ENCODE results near the gene ENTPD6. TPM values are rescaled to one million over a fixed set of nuclear protein-coding genes. Genes with fewer than 3 reads are reported as not detected.
"Not testable (repeated sequence)": the region's sequence is repeated elsewhere in the genome, so short reads cannot be mapped to it uniquely, and the experiment has no call there.

ENTPD6 gene
- total and polyA plus RNA-seq, 2 donors (not counting 1 experiment from before 2014, with no cell fraction given): 64.4 to 79.8 TPM

- CTCF ChIA-PET: no interaction called here
- POLR2A ChIA-PET: no interaction called here
- no peak overlapping the region for H3K9ac ChIP-seq (ENCODE audit: low read length)
Observed at GRCh38 chr20:25239387-25240370, 44.2 kb downstream of the ENTPD6 start.

GRCh38 chr20:25240851-25241658, 45.5 kb downstream of the ENTPD6 start:
- H3K9me3 Mint-ChIP-seq (ENCODE audit: insufficient read depth); H3K9me3 ChIP-seq (ENCODE audit: control extremely low read depth in 1 of 3, control insufficient read depth in 2 of 3, insufficient read depth in 1 of 3, low read length in 2 of 3); H3K27ac ChIP-seq (ENCODE audit: low read length in 2 of 2); H3K9ac ChIP-seq (ENCODE audit: low read length); POLR2A ChIA-PET; H2AFZ ChIP-seq (ENCODE audit: insufficient read depth, low read depth, low read length, poor library complexity, severe bottlenecking); H3K79me2 ChIP-seq (ENCODE audit: control insufficient read depth, insufficient read depth, low read length); H3K4me1 ChIP-seq (ENCODE audit: control insufficient read depth in 2 of 2, insufficient read depth in 2 of 2, low read length in 2 of 2); H3K27ac Mint-ChIP-seq; ATAC-seq (ENCODE audit: low read depth); H4K20me1 ChIP-seq (ENCODE audit: control insufficient read depth, insufficient read depth, low read length, poor library complexity, severe bottlenecking); H3K4me3 Mint-ChIP-seq; H3K4me2 ChIP-seq (replicated peaks; ENCODE audit: low read depth, low read length, poor library complexity, severe bottlenecking); intact Hi-C loops (cut with micrococcal nuclease); H3K4me1 Mint-ChIP-seq; H3K36me3 ChIP-seq (replicated peaks in 1 of 2; ENCODE audit: control extremely low read depth in 1 of 2, control insufficient read depth in 1 of 2, extremely low read depth in 1 of 2, insufficient read depth in 2 of 2, low read length in 1 of 2); H3K4me3 ChIP-seq (ENCODE audit: control extremely low read depth in 1 of 5, extremely low read depth in 1 of 5, insufficient read depth in 1 of 5, low read depth in 2 of 5, low read length in 4 of 5); CTCF ChIA-PET; DNase-seq: not testable (repeated sequence)
- peaks cover 36% of the 10 kb centered on the region for H3K27me3 Mint-ChIP-seq
- 29% methylated on average over 2 of the region's 9 CpGs for WGBS (ENCODE audit: insufficient coverage)
- peaks cover 0 to 11% (median 4%) of the 10 kb centered on the region in 4 experiments for H3K27me3 ChIP-seq (replicated peaks in 1 of 4; ENCODE audit: control extremely low read depth in 1 of 4, control insufficient read depth in 3 of 4, insufficient read depth in 4 of 4, low read length in 3 of 4)

More at GRCh38 chr20:25239387-25240370, 44.2 kb downstream of the ENTPD6 start:
- H4K20me1 ChIP-seq (ENCODE audit: control insufficient read depth, insufficient read depth, low read length, poor library complexity, severe bottlenecking): no peaks in the 10 kb centered on the region
- whole genome bisulfite sequencing (ENCODE audit: insufficient coverage): 76% methylated on average over 17 of the region's 19 CpGs
- no peak overlapping the region for H3K4me3 Mint-ChIP-seq
- no peaks in the 10 kb centered on the region for H3K4me1 ChIP-seq (ENCODE audit: control insufficient read depth in 2 of 2, insufficient read depth in 2 of 2, low read length in 2 of 2)
- H3K4me3 ChIP-seq (ENCODE audit: control extremely low read depth in 1 of 5, extremely low read depth in 1 of 5, insufficient read depth in 1 of 5, low read depth in 2 of 5, low read length in 4 of 5): no peak overlapping the region
- no peaks in the 10 kb centered on the region for H3K79me2 ChIP-seq (ENCODE audit: control insufficient read depth, insufficient read depth, low read length)
- H3K9me3 ChIP-seq (ENCODE audit: control extremely low read depth in 1 of 3, control insufficient read depth in 2 of 3, insufficient read depth in 1 of 3, low read length in 2 of 3): peaks cover 0 to 5% (median 2%) of the 10 kb centered on the region in 3 donors
- no peak overlapping the region for H3K4me2 ChIP-seq (replicated peaks; ENCODE audit: low read depth, low read length, poor library complexity, severe bottlenecking)
- no peak for ATAC-seq (ENCODE audit: low read depth)
- H3K27me3 ChIP-seq (replicated peaks in 1 of 4; ENCODE audit: control extremely low read depth in 1 of 4, control insufficient read depth in 3 of 4, insufficient read depth in 4 of 4, low read length in 3 of 4): peaks cover 0 to 14% (median 5%) of the 10 kb centered on the region in 4 experiments
- no peak overlapping the region for H2AFZ ChIP-seq (ENCODE audit: insufficient read depth, low read depth, low read length, poor library complexity, severe bottlenecking)
- H3K27ac ChIP-seq (ENCODE audit: low read length in 2 of 2): no peak overlapping the region
- intact Hi-C loops (cut with micrococcal nuclease): no loop called here
- no peak overlapping the region for H3K27ac Mint-ChIP-seq
- peaks cover 6% of the 10 kb centered on the region for H3K9me3 Mint-ChIP-seq (ENCODE audit: insufficient read depth)
- peaks cover 36% of the 10 kb centered on the region for H3K27me3 Mint-ChIP-seq
- no peaks in the 10 kb centered on the region for H3K36me3 ChIP-seq (replicated peaks in 1 of 2; ENCODE audit: control extremely low read depth in 1 of 2, control insufficient read depth in 1 of 2, extremely low read depth in 1 of 2, insufficient read depth in 2 of 2, low read length in 1 of 2)
- no peaks in the 10 kb centered on the region for H3K4me1 Mint-ChIP-seq
- DNase-seq: no peak
- no peak for TF ChIP-seq CTCF (IDR thresholded peaks at IDR 0.05)
- no peak for TF ChIP-seq EZH2 (IDR thresholded peaks at IDR 0.05; ENCODE audit: borderline replicate concordance, insufficient read depth, low read depth, low read length, poor library complexity, severe bottlenecking)

GRCh38 chr20:25241659-25241955, 46.1 kb downstream of the ENTPD6 start:
- H3K9ac ChIP-seq (ENCODE audit: low read length); ATAC-seq (ENCODE audit: low read depth); H3K9me3 ChIP-seq (ENCODE audit: control extremely low read depth in 1 of 3, control insufficient read depth in 2 of 3, insufficient read depth in 1 of 3, low read length in 2 of 3); H3K27ac Mint-ChIP-seq; H3K36me3 ChIP-seq (replicated peaks in 1 of 2; ENCODE audit: control extremely low read depth in 1 of 2, control insufficient read depth in 1 of 2, extremely low read depth in 1 of 2, insufficient read depth in 2 of 2, low read length in 1 of 2); H3K4me1 Mint-ChIP-seq; CTCF ChIA-PET; H3K4me2 ChIP-seq (replicated peaks; ENCODE audit: low read depth, low read length, poor library complexity, severe bottlenecking); H3K79me2 ChIP-seq (ENCODE audit: control insufficient read depth, insufficient read depth, low read length); H3K9me3 Mint-ChIP-seq (ENCODE audit: insufficient read depth); POLR2A ChIA-PET; H3K4me1 ChIP-seq (ENCODE audit: control insufficient read depth in 2 of 2, insufficient read depth in 2 of 2, low read length in 2 of 2); H4K20me1 ChIP-seq (ENCODE audit: control insufficient read depth, insufficient read depth, low read length, poor library complexity, severe bottlenecking); intact Hi-C loops (cut with micrococcal nuclease); H3K4me3 ChIP-seq (ENCODE audit: control extremely low read depth in 1 of 5, extremely low read depth in 1 of 5, insufficient read depth in 1 of 5, low read depth in 2 of 5, low read length in 4 of 5); DNase-seq; H3K27ac ChIP-seq (ENCODE audit: low read length in 2 of 2); H3K4me3 Mint-ChIP-seq; H2AFZ ChIP-seq (ENCODE audit: insufficient read depth, low read depth, low read length, poor library complexity, severe bottlenecking): not testable (repeated sequence)
- H3K27me3 Mint-ChIP-seq: peaks cover 36% of the 10 kb centered on the region
- H3K27me3 ChIP-seq (replicated peaks in 1 of 4; ENCODE audit: control extremely low read depth in 1 of 4, control insufficient read depth in 3 of 4, insufficient read depth in 4 of 4, low read length in 3 of 4): peaks cover 0 to 12% (median 2%) of the 10 kb centered on the region in 4 experiments
- 10% methylated on average over 2 of the region's 4 CpGs for WGBS (ENCODE audit: insufficient coverage)

All from B cell (primary cell).